ENCODE results near the gene ST3GAL3.

ST3GAL3 gene

GRCh38 chr1:43946236-43947060 lies 239.1 kb downstream of the ST3GAL3 start, which contains the start of gene IPO13 (continued):
- peak; percentile 69; the same call in 1 of the 2 replicates for TF ChIP-seq INSM2 (tag by site-specific recombination; IDR thresholded peaks at IDR 0.05)
- peak; percentile 95 for TF ChIP-seq SP7 (tag by site-specific recombination; IDR thresholded peaks at IDR 0.05)
- peak; percentile 72; the same call in 1 of the 2 replicates for TF ChIP-seq ZBTB10 (tag by site-specific recombination; IDR thresholded peaks at IDR 0.05)
- peak; percentile 99 for TF ChIP-seq REST (tag by site-specific recombination; IDR thresholded peaks at IDR 0.05)
- no peak for TF ChIP-seq ZNF549 (tag by site-specific recombination; IDR thresholded peaks at IDR 0.05)
- TF ChIP-seq ZNF747 (tag by site-specific recombination; IDR thresholded peaks at IDR 0.05): no peak
- TF ChIP-seq HOXA7 (CRISPR knock-in tag; IDR thresholded peaks at IDR 0.05; ENCODE audit: borderline replicate concordance): no peak
- peak; percentile 100 for TF ChIP-seq ZNF335 (tag by site-specific recombination; conservative IDR thresholded peaks at IDR 0.05)
- peak; percentile 91 for TF ChIP-seq ZNF580 (tag by site-specific recombination; IDR thresholded peaks at IDR 0.05)
- no peak for TF ChIP-seq ZNF571 (tag by site-specific recombination; IDR thresholded peaks at IDR 0.05)
- no peak for TF ChIP-seq ZNF311 (tag by site-specific recombination; IDR thresholded peaks at IDR 0.05; ENCODE audit: borderline replicate concordance)
- TF ChIP-seq GFI1B (tag by site-specific recombination; IDR thresholded peaks at IDR 0.05): no peak
- peak; percentile 98 for TF ChIP-seq ZNF2 (tag by site-specific recombination; IDR thresholded peaks at IDR 0.05)
- no peak for TF ChIP-seq ZNF596 (tag by site-specific recombination; IDR thresholded peaks at IDR 0.05)
- TF ChIP-seq ZNF624 (tag by site-specific recombination; IDR thresholded peaks at IDR 0.05): no peak
- no peak for TF ChIP-seq ZNF211 (tag by site-specific recombination; IDR thresholded peaks at IDR 0.05; ENCODE audit: low read depth)
- no peak for TF ChIP-seq ZNF302 (tag by site-specific recombination; IDR thresholded peaks at IDR 0.05; ENCODE audit: low read depth)
- TF ChIP-seq SP3 (tag by site-specific recombination; IDR thresholded peaks at IDR 0.05): peak; percentile 94
- peak; percentile 51; the same call in 1 of the 2 replicates for TF ChIP-seq ZNF423 (tag by site-specific recombination; IDR thresholded peaks at IDR 0.05)
- TF ChIP-seq ZNF362 (tag by site-specific recombination; IDR thresholded peaks at IDR 0.05): no peak
- TF ChIP-seq ZNF585B (tag by site-specific recombination; IDR thresholded peaks at IDR 0.05): no peak
- TF ChIP-seq ZNF660 (tag by site-specific recombination; IDR thresholded peaks at IDR 0.05): peak; percentile 71
- no peak for TF ChIP-seq ZNF112 (tag by site-specific recombination; IDR thresholded peaks at IDR 0.05)
- TF ChIP-seq SCRT2 (tag by site-specific recombination; IDR thresholded peaks at IDR 0.05): 0 out of 2 replicates have a peak, but pooled peaks have one; percentile 65
- TF ChIP-seq HOXD13 (CRISPR knock-in tag; IDR thresholded peaks at IDR 0.05; ENCODE audit: borderline replicate concordance): no peak
- TF ChIP-seq ZNF776 (tag by site-specific recombination; IDR thresholded peaks at IDR 0.05; ENCODE audit: borderline replicate concordance): no peak
- TF ChIP-seq ZBTB44 (tag by site-specific recombination; IDR thresholded peaks at IDR 0.05): no peak
